Subcutaneous adipose tissue (tissue), 4 donors: Measurements from ENCODE around the gene JAKMIP1. TPM values are rescaled to one million over a fixed set of nuclear protein-coding genes. Genes with fewer than 3 reads are reported as not detected.

Experiments used
- CTCF ChIP-seq: fragments of 450-650 bp; IDR thresholded peaks from one replicate; pipeline ENCODE4 v1.5.1; 2016; ENCODE audit warnings: low read depth, mild to moderate bottlenecking, control low read depth, antibody characterized with exemption, moderate library complexity
- total RNA-seq, 4 donors: library from RNA; depleted of rRNA; stranded (reverse); fragments of >200 nt; gene quantifications; one replicate each; pipeline ENCODE4 v1.1.0, GENCODE V29; 2016

The JAKMIP1 gene
- total RNA-seq, 4 donors from 2014 or later, result 0.33 to 0.88 (median 0.36) TPM

DNA sequence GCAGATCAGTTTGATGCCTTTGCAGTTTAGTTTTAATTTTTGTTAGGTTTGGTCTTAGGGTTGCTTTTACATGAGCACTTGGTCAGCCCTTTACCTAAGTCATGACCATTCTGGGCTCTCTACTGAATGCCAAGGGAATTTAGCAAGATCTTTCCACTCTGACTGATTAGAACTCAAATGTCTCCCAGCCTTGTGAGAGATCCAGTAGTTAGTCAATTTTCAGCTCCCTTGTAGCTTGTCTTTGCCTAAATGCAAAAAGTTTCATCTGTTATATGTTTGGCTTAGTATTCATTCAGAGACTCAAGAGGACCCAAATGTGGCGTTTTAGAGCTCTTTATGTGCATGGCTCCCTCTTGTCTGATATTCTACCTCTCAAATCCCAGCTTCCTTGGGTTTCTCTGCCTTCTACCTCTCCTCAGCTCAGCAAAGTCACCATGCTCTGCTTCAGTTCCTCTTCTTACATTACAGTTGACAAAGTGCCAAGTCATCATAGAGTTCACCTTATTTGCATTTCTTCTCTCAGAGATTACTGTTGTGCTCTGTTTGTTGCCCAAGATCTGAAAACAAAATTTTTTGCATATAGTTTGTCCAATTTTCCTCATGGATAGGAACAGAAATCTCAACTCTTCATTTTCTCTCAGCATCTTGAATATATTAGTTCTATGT lies 17.5 kb upstream of the JAKMIP1 start:
- no peak for TF ChIP-seq CTCF

GRCh38 chr4:6216588-6216987 lies 16.2 kb upstream of the JAKMIP1 start:
- TF ChIP-seq CTCF, result no peak

DNA sequence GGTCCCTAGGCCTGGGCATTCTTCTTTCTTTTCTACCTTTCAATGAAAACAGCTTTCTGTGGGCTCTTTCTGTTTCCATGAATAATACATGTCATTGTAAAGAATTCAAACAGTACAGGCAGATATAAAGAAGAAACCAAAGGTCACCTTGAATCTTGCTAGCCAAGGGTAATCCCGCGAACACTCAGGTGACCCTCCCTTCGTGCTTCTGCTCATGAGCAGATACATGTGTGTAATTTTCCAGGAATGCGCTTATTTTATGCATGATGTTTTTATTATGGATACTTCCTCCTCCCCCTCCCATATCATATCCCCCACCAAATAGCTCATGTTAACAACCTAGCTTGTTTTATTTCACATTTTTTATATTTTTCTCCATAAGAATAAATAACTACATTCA lies 9.6 kb upstream of the JAKMIP1 start:
- TF ChIP-seq CTCF, result no peak

DNA sequence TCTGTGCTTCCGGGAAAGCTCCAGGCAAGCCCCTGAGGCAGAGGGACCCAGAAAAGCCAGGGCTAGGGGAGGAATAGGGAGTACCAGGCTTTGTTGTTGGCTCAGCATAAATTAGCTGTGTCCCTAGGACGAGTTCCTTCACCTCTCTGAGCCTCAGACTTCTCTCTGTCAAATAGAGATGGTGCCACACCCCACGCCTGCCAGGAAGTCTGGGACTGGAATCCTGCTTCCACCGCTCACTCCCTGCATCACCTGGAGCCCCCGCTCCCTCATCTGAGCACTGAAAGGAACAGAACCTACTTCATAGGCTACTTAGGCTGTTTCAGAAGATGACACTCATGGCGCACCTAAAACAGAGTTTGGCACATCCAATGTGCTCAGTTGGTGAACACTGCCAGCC lies 8.1 kb upstream of the JAKMIP1 start:
- TF ChIP-seq CTCF, result no peak

DNA sequence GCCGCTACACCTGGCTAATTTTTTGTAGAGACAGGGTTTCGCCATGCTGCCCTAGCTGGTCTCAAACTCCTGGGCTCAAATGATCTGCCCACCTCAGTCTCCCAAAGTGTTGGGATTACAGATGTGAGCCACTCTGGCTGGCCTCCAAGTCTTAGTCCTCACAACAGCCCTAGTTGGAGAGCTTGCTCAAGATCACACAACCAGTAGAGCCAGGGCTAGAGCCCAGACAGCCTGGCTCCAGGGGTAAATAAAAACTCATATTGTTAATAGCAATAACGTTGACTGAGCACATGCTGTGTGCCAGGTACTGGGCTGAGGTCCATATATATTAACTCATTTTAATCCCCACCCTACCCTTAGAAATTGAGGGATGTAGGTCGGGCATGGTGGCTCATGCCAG lies 7.3 kb upstream of the JAKMIP1 start:
- no peak for TF ChIP-seq CTCF

DNA sequence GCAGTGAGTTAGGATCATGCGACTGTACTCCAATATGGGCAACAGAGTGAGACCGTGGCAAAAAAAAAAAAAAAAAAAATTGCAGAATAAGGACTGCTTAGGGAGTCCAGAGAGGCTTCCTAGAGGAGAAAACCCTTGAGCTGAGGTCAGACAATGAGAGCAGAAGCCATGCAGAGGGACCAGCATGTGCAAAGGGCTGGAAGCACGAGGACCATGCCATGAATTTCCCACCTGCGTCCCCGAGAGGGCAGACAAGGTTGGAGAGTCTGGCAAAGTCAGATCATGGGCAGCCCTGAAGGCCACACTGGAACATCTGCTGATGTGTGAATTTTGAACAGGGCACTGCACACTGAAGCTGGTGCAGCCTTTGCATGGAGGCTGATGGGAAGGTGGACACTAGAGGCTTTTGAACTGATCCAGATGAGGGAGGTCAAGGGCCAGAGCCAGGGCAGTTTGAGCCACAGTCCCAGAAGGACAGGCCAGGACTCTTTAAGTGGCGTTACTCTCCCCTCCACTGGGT lies 6.5 kb upstream of the JAKMIP1 start:
- TF ChIP-seq CTCF, result no peak

GRCh38 chr4:6205973-6206372 lies 5.6 kb upstream of the JAKMIP1 start:
- TF ChIP-seq CTCF, result no peak
